WI38 (cell line): ENCODE data around the gene STK25.

Experiments
- H3K4me3 ChIP-seq: 2 replicates; pipeline ENCODE4 v1.5.1; 2011; ENCODE audit warnings: low read depth, mild to moderate bottlenecking, control low read depth, low read length
- TF ChIP-seq, protein P1 (sequence below): IDR thresholded peaks from 2 replicates; pipeline ENCODE4 v1.5.1; 2012; ENCODE audit warnings: low read depth, mild to moderate bottlenecking, control low read depth, low read length

STK25 gene

GRCh38 chr2:241501099-241501541 is 7.3 kb downstream of the STK25 start:
- H3K4me3 ChIP-seq, result no peak overlapping the region
- TF ChIP-seq, protein P1, sequence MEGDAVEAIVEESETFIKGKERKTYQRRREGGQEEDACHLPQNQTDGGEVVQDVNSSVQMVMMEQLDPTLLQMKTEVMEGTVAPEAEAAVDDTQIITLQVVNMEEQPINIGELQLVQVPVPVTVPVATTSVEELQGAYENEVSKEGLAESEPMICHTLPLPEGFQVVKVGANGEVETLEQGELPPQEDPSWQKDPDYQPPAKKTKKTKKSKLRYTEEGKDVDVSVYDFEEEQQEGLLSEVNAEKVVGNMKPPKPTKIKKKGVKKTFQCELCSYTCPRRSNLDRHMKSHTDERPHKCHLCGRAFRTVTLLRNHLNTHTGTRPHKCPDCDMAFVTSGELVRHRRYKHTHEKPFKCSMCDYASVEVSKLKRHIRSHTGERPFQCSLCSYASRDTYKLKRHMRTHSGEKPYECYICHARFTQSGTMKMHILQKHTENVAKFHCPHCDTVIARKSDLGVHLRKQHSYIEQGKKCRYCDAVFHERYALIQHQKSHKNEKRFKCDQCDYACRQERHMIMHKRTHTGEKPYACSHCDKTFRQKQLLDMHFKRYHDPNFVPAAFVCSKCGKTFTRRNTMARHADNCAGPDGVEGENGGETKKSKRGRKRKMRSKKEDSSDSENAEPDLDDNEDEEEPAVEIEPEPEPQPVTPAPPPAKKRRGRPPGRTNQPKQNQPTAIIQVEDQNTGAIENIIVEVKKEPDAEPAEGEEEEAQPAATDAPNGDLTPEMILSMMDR, result no peak

GRCh38 chr2:241500431-241500975 is 7.9 kb downstream of the STK25 start:
- TF ChIP-seq, protein P1, result no peak
- H3K4me3 ChIP-seq, result no peak overlapping the region

DNA sequence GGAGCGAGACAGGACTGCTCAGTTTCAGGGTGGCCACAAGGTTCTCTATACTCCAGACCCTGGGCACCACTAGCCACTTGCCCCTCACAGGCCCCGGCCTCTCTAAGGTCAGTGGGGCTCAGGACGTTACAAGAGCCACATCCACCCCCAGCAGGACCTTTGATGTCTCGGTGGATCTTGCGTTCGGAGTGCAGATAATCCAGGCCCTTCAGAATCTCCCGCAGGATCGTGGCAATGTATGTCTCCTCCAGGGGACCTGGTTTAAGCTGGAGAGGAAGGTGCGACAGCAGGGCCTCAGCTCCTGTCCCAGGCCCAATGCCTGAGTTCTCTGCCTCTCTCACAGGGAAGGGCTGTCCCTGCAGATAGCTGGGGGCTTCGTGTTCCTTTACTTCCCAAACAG is 8.4 kb downstream of the STK25 start:
- TF ChIP-seq, protein P1, result no peak
- H3K4me3 ChIP-seq, result no peak overlapping the region

- H3K4me3 ChIP-seq, result no peak overlapping the region
- TF ChIP-seq, protein P1, result no peak
Observed at GRCh38 chr2:241499146-241499965, 9.0 kb downstream of the STK25 start.

DNA sequence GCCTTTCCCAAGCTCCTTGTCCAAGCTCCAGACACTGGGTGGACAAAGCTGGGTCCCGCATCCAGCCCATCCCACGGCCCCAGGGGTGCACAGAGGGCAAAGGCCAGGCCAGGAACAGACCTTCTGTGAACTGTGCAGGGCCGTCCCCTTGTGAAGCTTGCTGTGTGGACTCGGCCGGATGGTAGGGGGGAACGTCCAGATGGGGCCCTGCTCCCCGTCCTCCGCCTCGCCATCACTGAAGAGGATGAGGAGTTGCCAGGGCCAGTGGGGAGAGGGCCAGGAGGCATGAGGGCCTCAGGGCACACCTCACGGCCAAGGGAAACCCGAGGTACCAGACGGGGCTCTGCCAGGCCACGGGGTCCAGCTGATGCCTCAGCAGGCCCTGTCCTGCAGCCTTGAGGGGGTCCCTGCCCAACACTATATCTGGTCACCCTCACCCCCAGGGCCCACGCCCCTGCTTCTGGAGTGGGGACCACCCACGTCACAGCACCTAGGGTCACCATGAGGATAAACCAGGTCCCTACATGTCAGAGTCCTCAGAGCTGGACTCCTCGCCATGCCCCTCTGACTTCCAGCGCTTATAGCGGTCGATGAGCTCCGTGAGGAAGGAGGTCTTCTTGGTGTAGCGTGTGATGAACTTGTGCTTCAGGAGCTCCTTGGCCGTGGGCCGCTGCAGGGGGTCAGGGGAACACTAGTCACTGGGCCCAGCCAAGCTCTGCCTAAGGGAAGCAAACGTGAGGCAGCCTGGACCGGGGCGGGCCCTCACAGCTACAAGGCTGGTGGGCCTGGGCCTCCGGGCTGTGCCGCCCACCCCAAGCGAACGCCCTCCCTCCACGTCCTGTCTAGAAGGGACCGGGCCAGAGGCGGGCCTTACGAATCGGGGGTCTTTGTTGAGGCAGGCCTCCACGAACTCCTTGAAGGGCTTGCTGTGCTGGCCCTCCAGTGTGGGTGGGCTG is 10.0 kb downstream of the STK25 start:
- TF ChIP-seq, protein P1, result no peak
- no peak overlapping the region for H3K4me3 ChIP-seq

GRCh38 chr2:241496904-241497877 is 11.2 kb downstream of the STK25 start:
- TF ChIP-seq, protein P1, result no peak
- H3K4me3 ChIP-seq, result no peak overlapping the region
